ENCODE data around the gene UBE3C.

Gene UBE3C

DNA sequence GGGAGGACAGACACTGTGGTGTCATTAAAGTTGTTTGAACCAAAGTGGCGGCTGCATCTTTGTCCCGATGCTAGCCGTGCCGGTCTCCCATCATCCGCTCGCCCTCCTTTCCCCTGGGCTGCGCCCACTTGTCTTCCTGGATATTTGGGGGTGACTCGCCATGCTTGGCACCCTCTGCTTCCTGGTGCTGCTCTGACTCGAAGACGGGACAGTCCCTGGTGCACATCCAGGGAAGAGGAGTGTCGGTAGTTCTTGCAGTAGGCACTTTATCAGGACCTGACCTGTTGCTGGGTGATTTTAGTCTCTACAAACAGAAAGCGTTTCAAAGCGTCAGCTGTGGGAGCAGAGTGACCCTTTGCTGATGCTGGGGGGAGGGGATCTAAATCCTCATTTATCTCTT lies 129.8 kb downstream of the UBE3C start:
- Histone ChIP-seq H3K27ac (no peak overlapping the region), H3K27me3 (replicated peaks) (no peaks in the 10 kb centered on the region), H3K4me3 (ENCODE audit: low read depth, low read length) (no peak overlapping the region), H3K36me3 (replicated peaks) (peaks cover 40% of the 10 kb centered on the region)
- TF ChIP-seq, protein P1, sequence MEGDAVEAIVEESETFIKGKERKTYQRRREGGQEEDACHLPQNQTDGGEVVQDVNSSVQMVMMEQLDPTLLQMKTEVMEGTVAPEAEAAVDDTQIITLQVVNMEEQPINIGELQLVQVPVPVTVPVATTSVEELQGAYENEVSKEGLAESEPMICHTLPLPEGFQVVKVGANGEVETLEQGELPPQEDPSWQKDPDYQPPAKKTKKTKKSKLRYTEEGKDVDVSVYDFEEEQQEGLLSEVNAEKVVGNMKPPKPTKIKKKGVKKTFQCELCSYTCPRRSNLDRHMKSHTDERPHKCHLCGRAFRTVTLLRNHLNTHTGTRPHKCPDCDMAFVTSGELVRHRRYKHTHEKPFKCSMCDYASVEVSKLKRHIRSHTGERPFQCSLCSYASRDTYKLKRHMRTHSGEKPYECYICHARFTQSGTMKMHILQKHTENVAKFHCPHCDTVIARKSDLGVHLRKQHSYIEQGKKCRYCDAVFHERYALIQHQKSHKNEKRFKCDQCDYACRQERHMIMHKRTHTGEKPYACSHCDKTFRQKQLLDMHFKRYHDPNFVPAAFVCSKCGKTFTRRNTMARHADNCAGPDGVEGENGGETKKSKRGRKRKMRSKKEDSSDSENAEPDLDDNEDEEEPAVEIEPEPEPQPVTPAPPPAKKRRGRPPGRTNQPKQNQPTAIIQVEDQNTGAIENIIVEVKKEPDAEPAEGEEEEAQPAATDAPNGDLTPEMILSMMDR (IDR thresholded peaks at IDR 0.05; ENCODE audit: low read depth, low read length, missing control alignments): no peak
- DNase-seq: no peak
- in situ Hi-C loops (cut with HindIII; ENCODE audit: low pct_ligation_motif_present, low sequenced_read_pairs): loop anchor here (10.0 kb wide), 1 partner anchor 76 kb away; no protein-coding TSS in a partner anchor

DNA sequence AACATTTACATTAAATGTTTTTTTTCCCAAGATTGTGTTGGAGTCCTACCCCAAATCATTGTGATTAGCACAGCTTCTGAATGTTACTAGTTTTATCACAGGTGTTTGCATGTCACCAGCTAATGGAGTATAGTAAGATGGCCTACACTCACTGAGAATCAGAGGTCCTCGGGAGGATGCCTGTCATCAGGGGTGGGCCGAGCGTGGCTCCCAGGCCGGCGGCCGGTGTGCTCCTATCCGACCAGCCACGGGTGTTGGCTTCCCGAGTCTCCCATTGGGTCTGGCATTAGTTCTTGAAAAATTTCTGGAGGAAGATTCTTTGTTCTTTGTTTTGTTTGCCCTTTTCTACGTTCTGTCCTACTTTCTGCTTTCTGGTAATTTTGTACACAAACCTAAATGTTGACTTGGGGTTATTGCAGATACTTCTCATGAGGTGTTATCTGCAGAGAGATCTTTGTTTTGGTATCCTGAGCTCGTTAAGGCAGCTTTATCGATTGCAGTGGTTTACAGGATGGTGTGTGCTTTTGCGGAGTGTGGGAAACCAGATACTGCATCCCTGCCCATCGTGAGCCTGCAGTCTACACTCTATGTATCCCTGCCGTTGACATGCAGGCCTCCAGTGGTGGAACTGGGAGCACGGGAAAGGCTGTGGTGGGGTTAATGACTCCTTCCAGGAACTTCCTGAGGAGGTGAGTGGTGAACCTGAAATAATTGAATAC lies 130.8 kb downstream of the UBE3C start:
- Histone ChIP-seq H3K36me3 (replicated peaks) (peaks cover 38% of the 10 kb centered on the region), H3K27ac (no peak overlapping the region), H3K27me3 (replicated peaks) (no peaks in the 10 kb centered on the region), H3K4me3 (ENCODE audit: low read depth, low read length) (no peak overlapping the region)
- TF ChIP-seq, protein P1 (IDR thresholded peaks at IDR 0.05; ENCODE audit: low read depth, low read length, missing control alignments): no peak
- in situ Hi-C loops (cut with HindIII; ENCODE audit: low pct_ligation_motif_present, low sequenced_read_pairs): loop anchor here (10.0 kb wide), 1 partner anchor 75 kb away; no protein-coding TSS in a partner anchor
- no peak for DNase-seq

DNA sequence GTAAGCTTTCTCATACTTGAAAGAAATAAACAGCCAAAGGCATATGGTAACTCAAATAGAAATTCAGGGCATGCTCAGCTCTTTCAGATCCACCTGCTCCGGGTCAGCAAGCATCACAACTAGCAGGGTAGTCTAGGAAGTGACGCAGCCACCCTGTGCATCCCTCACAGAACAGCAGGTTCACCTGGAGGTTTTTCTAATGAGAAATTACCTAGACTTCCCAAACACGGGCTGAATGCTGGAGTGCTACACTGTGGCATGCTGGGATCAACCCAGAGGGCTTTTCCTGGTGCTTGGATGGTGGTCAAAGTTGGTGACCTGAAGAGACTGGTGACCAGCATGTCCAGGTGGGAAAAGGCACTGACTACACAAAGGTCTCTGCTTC lies 131.3 kb downstream of the UBE3C start:
- DNase-seq: no peak
- H3K36me3 ChIP-seq (replicated peaks): peaks cover 35% of the 10 kb centered on the region
- TF ChIP-seq, protein P1 (IDR thresholded peaks at IDR 0.05; ENCODE audit: low read depth, low read length, missing control alignments): no peak
- H3K27ac ChIP-seq: no peak overlapping the region
- in situ Hi-C loops (cut with HindIII; ENCODE audit: low pct_ligation_motif_present, low sequenced_read_pairs): no loop called here
- H3K4me3 ChIP-seq (ENCODE audit: low read depth, low read length): no peak overlapping the region
- H3K27me3 ChIP-seq (replicated peaks): no peaks in the 10 kb centered on the region

DNA sequence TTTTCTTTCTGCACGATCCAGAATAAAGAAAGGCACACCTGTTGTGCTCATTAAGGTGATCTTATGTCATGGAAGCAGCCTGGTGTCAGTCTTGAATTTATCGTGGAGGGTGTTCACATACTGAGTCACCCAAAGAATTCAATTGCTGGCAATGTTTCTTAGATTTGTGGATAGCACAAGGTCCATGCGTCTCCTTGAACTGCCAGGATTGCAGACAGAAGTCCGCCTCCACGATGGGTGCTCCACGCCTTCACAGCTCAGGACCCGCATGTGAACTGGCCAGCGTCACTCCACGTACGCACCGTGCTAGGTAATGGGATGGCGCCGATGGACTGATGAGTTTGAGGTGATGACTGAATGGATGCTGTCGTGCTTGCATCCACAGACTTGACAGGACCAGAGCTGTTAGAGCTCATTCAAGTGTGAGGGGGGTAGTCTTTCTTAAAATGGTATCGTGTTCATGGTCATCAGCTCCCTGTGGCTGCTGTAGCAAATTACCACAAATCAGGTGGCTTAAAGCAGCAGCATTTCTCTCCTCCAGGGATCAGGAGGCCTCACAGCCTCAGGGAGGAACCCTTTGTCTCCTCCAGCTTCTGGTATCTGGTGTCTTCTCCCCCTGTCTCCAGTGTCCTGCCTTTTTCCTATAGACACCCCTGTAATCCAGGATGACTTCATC lies 132.7 kb downstream of the UBE3C start:
- peak overlapping the region; percentile 95 for H3K27ac ChIP-seq
- peaks cover 29% of the 10 kb centered on the region for H3K36me3 ChIP-seq (replicated peaks)
- TF ChIP-seq, protein P1 (IDR thresholded peaks at IDR 0.05; ENCODE audit: low read depth, low read length, missing control alignments): no peak
- in situ Hi-C loops (cut with HindIII; ENCODE audit: low pct_ligation_motif_present, low sequenced_read_pairs): no loop called here
- no peak overlapping the region for H3K4me3 ChIP-seq (ENCODE audit: low read depth, low read length)
- no peak for DNase-seq
- no peaks in the 10 kb centered on the region for H3K27me3 ChIP-seq (replicated peaks)

DNA sequence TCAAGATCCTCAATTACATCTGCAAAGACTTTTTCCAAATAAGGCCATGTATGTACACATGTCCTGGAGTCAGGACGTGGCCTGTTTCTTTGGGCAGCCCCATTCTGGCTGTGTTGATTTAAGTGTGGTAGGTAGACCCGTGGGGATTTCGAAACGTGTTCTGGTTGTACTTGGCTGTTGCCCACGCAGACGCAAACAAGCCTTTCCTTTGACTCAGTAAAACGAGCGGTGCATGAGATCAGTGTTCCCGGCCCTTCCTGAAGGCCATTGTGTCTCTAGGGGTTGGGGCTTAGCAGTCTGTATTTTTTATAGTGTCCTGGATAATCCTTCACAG lies 133.2 kb downstream of the UBE3C start:
- peaks cover 29% of the 10 kb centered on the region for H3K36me3 ChIP-seq (replicated peaks)
- TF ChIP-seq, protein P1 (IDR thresholded peaks at IDR 0.05; ENCODE audit: low read depth, low read length, missing control alignments): no peak
- H3K27me3 ChIP-seq (replicated peaks): no peaks in the 10 kb centered on the region
- peak overlapping the region; percentile 95 for H3K27ac ChIP-seq
- in situ Hi-C loops (cut with HindIII; ENCODE audit: low pct_ligation_motif_present, low sequenced_read_pairs): no loop called here
- peak; percentile 99 for DNase-seq
- H3K4me3 ChIP-seq (ENCODE audit: low read depth, low read length): no peak overlapping the region
